PFSK-1 (cell line): Measurements from ENCODE around the gene INTS15.

Experiments
- POLR2AphosphoS5 ChIP-seq: IDR thresholded peaks from 2 replicates; pipeline ENCODE4 v1.6.1; 2012; ENCODE audit warnings: low read depth, mild to moderate bottlenecking, control low read depth, low read length, moderate library complexity
- SIN3A ChIP-seq: IDR thresholded peaks from 2 replicates; pipeline ENCODE4 v1.6.1; 2012; ENCODE audit warnings: mild to moderate bottlenecking, low read length, moderate library complexity, borderline replicate concordance; ENCODE audit not compliant: insufficient read depth

- TF ChIP-seq POLR2AphosphoS5 (no peak), SIN3A (no peak)
Measured at GRCh38 chr7:6642239-6642839, 52.5 kb downstream of the INTS15 start.
